ENCODE data around the gene PDZK1.
"Not testable (repeated sequence)": the region's sequence is repeated elsewhere in the genome, so short reads cannot be mapped to it uniquely, and the experiment has no call there.

Gene PDZK1

DNA sequence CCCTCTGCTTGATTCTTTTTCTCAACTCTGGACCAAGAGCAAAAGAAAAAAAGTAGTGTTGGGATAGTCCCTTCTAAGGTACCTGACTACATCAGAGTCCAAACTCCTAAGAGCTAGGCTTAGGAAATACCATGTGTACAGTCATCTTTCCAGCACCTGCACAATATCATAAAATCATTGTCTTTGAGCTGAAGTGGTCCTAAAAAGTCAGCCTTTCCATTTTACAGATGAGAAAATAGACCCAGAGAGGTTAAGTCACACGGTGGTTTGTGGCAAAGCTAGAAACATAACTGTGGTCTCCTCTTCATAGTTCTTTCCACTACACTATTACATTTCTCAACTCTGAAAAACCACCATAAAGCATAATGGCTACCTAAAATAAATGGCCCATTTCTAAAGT lies 63.2 kb downstream of the PDZK1 start:
- DNase-seq, result not testable (repeated sequence)

DNA sequence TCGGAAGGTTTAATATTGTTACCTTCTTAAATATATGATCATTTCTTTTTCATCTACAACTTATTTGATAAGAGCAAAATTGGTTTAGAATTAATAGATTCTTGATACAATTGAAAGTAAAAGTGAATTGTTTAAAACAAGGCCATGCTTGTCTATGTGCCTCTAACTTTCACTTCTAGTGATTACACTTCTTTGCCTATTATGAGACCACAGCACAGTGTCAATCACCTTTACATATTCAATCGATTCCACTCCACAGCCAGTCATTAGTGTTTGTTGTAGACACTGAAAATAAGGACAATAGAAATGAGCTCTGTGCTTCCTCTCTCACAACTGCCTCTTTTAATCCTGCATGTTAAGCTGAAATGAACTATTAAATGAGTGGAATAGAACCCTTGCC lies 65.3 kb downstream of the PDZK1 start:
- not testable (repeated sequence) for DNase-seq

GRCh38 chr1:145636237-145636636 lies 70.9 kb downstream of the PDZK1 start:
- not testable (repeated sequence) for DNase-seq

DNA sequence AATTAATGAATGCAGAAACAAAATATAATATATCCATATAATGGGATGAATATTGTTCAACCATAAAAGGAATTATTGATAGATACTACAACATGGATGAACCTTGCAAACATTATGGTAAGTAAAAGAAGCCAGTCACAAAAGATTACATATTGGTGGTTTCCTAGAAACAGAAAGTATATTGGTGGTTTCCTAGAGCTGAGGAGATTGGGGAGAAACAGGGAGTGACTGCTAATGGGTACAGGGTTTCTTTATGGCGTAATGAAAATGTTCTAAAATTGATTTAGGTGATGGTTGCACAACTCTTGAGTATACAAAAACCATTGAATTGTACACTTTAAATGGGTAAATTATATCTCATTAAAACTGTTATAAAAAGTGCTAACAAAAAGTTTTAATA lies 85.0 kb downstream of the PDZK1 start:
- not testable (repeated sequence) for DNase-seq

Measured in hematopoietic multipotent progenitor cell treated with erythropoietin and hydrocortisone succinate and interleukin-3 and kit ligand, for 6 days (in vitro differentiated cells).